Peyer's patch (tissue), 4 donors: ENCODE measurements around the gene HOATZ. TPM values are rescaled to one million over a fixed set of nuclear protein-coding genes. Genes with fewer than 3 reads are reported as not detected.

Experiments
- DNase-seq, 3 donors: peaks; one replicate each; pipeline ENCODE4 v3.0.0-alpha.2; 2017 to 2019
- H3K27ac ChIP-seq, 4 donors: fragments of 200-600 bp; sonication (generic); one replicate each; pipeline ENCODE4 v1.5.1; 2016 to 2019
- H3K27me3 ChIP-seq, 2 donors: fragments of 200-600 bp; sonication (generic); one replicate each; pipeline ENCODE4 v1.5.1; 2019
- H3K36me3 ChIP-seq, 3 donors: fragments of 200-600 bp; sonication (generic); one replicate each; pipeline ENCODE4 v1.5.1; 2016 to 2019
- H3K4me1 ChIP-seq, 4 donors: fragments of 200-600 bp; sonication (generic); one replicate each; pipeline ENCODE4 v1.5.1; 2016 to 2019
- H3K4me3 ChIP-seq, 4 donors: fragments of 200-600 bp; sonication (generic); 1 replicate in 3 of 4; 2 replicates in 1 of 4; pipeline ENCODE4 v1.5.1; 2016 to 2019; ENCODE audit warnings: mild to moderate bottlenecking in 1 of 4
- H3K9me3 ChIP-seq, 4 donors: fragments of 200-600 bp; sonication (generic); one replicate each; pipeline ENCODE4 v1.5.1; 2016 to 2019; ENCODE audit warnings: mild to moderate bottlenecking in 1 of 4
- POLR2A ChIP-seq, 2 donors: fragments of 450-650 bp; IDR thresholded peaks; one replicate each; pipeline ENCODE4 v1.5.1; 2017; ENCODE audit warnings: antibody characterized with exemption in 2 of 2, mild to moderate bottlenecking in 2 of 2, moderate library complexity in 2 of 2
- total RNA-seq, 4 donors: library from RNA; depleted of rRNA; stranded (reverse); fragments of >200 nt; gene quantifications; one replicate each; pipeline ENCODE4 v1.1.0, GENCODE V29; 2016
- TF ChIP-seq, protein P1 (sequence below), 6 experiments: fragments of 450-650 bp in 4 of 6; fragments of 200-600 bp in 2 of 6; sonication (generic) in 1 of 6; IDR thresholded peaks; one replicate each; pipeline ENCODE4 v1.5.1; 2017 to 2019; ENCODE audit warnings: antibody characterized with exemption in 6 of 6, mild to moderate bottlenecking in 3 of 6, moderate library complexity in 1 of 6

The HOATZ gene
- total RNA-seq, 4 donors from 2014 or later: not detected

DNA sequence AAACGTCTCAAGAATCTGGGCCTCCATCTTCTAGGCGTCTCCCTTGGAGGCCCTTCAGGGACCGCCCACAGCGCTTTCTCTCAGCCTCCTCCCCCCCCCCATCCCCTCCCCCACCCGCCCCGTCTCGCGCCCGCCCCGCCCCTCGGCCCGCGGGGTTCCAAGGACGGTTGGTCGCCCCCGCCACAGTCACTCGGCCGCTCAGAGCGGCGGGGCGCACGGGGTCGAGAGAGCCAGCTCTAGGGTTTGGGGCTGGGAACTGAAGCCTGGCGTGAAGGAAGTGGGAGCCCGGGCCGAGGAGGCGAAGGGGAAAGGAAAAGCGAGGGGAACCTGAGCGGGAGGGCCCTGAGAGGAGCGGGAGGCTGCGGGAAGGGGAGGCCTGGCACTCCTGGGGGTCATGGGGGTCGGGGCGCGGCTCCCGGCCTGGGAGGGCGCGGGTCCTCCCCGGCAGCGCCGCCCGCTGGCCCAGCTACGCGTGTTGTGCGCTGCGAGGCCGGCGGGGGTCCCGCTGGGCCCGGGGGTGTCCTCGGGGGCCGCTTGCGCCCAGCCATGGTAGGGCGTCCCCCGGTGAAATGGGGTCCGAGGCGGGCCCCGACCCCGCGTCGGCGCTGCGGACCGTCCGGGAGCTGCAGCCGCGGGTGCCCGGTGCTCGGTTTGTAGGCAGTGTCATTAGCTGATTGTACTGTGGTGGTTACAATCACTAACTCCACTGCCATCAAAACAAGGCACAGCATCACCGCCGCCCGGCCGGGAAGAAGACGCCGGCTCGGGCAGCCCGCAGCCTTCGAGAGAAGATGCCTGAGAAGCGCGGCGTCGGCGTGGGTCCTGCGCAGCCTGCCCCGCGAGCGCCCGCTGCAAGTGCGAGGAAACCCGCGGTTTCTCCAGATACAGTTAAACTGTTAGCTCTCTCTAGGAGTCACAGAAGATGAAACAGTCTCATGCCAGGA, 2.0 kb upstream of the HOATZ start, which contains the start of gene BTG4:
BTG4 (minus strand) TSS at position 91 of the 944 bp plus-strand sequence. CDS start 13,610 bp downstream, outside the sequence.
- Histone ChIP-seq H3K4me1 (peaks cover 0 to 12% (median 3%) of the 10 kb centered on the region in 4 donors), H3K27ac (no peak within 1 kb of the TSS), H3K27me3 (peaks cover 0 to 9% of the 10 kb centered on the region in 2 donors), H3K36me3 (no peaks in the 10 kb centered on the region), H3K9me3 (no peaks in the 10 kb centered on the region), H3K4me3 (peak within 1 kb of the TSS; percentile 19 to 49 (median 42))
- TF ChIP-seq, protein P1, sequence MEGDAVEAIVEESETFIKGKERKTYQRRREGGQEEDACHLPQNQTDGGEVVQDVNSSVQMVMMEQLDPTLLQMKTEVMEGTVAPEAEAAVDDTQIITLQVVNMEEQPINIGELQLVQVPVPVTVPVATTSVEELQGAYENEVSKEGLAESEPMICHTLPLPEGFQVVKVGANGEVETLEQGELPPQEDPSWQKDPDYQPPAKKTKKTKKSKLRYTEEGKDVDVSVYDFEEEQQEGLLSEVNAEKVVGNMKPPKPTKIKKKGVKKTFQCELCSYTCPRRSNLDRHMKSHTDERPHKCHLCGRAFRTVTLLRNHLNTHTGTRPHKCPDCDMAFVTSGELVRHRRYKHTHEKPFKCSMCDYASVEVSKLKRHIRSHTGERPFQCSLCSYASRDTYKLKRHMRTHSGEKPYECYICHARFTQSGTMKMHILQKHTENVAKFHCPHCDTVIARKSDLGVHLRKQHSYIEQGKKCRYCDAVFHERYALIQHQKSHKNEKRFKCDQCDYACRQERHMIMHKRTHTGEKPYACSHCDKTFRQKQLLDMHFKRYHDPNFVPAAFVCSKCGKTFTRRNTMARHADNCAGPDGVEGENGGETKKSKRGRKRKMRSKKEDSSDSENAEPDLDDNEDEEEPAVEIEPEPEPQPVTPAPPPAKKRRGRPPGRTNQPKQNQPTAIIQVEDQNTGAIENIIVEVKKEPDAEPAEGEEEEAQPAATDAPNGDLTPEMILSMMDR (IDR thresholded peaks at IDR 0.05): no peak
- TF ChIP-seq POLR2A (IDR thresholded peaks at IDR 0.05): no peak
- peak in 1 of 3 donors; percentile 46 for DNase-seq

DNA sequence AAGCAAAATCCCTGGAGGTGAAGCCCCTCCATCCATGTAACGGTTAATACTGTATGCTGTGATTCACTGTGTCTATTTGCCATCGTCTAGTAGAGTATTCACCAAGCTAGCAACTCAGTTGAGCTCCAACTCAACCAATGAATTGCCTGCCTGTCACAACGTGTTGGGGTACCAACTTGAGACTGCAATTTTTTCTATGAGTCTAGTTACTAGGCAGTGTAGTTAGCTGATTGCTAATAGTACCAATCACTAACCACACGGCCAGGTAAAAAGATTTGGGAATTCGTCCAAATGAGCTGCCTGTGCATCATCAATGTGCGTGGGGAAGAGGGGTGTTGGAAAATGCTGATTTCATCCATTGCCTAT, 1.4 kb upstream of the HOATZ start:
- H3K27me3 ChIP-seq: peaks cover 0 to 9% of the 10 kb centered on the region in 2 donors

DNA sequence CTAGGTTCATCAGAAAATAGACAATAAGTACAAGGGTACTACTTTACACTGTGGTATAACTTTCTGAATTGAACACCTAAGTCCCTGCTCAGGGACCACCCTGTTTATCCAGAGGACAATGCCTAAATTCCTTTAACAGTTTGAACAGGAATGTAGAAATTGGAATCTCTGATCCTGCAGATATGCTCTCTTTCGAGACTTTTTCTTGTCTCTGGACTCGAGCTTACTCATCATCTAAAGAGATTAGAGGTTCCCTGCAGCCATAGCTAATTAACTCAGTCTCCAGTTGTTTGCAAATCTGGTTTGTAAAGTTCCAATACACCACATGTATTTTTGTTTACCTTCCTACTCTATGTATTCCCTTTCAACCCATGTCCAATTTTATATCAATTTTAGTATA, 1.0 kb downstream of the HOATZ start:
- Histone ChIP-seq H3K36me3 (no peaks in the 10 kb centered on the region), H3K27me3 (peaks cover 0 to 9% of the 10 kb centered on the region in 2 donors), H3K4me3 (no peak overlapping the region), H3K4me1 (peaks cover 0 to 12% (median 3%) of the 10 kb centered on the region in 4 donors), H3K27ac (no peak overlapping the region), H3K9me3 (no peaks in the 10 kb centered on the region)
- TF ChIP-seq POLR2A (IDR thresholded peaks at IDR 0.05): no peak
- TF ChIP-seq, protein P1 (IDR thresholded peaks at IDR 0.05): no peak
- no peak for DNase-seq

More for the DNA sequence above, 1.4 kb upstream of the HOATZ start:
- no peak for TF ChIP-seq POLR2A (IDR thresholded peaks at IDR 0.05)
- TF ChIP-seq, protein P1 (IDR thresholded peaks at IDR 0.05): no peak
- peaks cover 0 to 12% (median 3%) of the 10 kb centered on the region in 4 donors for H3K4me1 ChIP-seq
- no peak overlapping the region for H3K27ac ChIP-seq
- peak overlapping the region in 1 of 4 donors; percentile 38 for H3K4me3 ChIP-seq
- H3K36me3 ChIP-seq: no peaks in the 10 kb centered on the region
- H3K9me3 ChIP-seq: no peaks in the 10 kb centered on the region
- no peak for DNase-seq

DNA sequence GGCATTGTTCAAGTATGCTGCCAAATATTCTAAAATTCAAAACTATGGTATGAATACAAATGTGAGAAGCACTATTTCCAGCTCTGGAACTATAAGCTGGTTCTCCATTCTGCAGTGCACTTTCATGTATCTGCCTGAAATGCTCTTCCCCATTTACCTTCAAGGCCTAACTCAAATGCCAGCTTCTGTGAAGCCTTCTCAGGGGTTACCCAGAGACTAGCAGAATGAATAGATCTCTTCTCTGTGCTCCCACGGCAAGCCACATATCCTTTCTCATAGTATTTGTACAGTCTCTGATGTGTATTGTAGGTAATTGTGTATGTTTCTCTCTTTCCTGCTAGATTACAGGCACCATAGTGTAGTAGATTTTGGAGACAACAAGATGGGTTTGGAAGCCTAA, 4.1 kb downstream of the HOATZ start:
- TF ChIP-seq POLR2A (IDR thresholded peaks at IDR 0.05): no peak
- TF ChIP-seq, protein P1 (IDR thresholded peaks at IDR 0.05): no peak
- no peak for DNase-seq
- Histone ChIP-seq H3K27ac (no peak overlapping the region), H3K4me1 (no peaks in the 10 kb centered on the region), H3K36me3 (no peaks in the 10 kb centered on the region), H3K9me3 (no peaks in the 10 kb centered on the region), H3K27me3 (no peaks in the 10 kb centered on the region), H3K4me3 (no peak overlapping the region)

DNA sequence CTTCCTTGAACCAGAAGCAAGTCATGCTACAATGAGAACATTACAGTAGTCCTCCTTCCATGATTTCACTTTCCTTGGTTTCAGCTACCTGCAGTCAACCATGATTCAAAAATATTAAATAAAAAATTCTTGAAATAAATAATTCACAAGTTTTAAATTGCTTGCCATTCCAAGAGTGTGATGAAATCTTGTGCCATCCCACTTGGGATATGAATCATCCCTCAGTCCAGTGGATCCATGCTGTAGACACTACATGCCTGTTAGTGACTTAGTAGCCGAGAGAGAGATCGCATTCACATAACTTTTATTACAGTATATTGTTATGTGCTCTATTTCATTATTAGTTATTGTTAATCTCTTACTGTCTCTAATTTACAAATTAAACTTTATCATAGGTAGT, 6.0 kb downstream of the HOATZ start:
- no peak overlapping the region for H3K27ac ChIP-seq
- no peaks in the 10 kb centered on the region for H3K27me3 ChIP-seq
- no peaks in the 10 kb centered on the region for H3K36me3 ChIP-seq
- no peaks in the 10 kb centered on the region for H3K9me3 ChIP-seq
- no peak overlapping the region for H3K4me3 ChIP-seq
- TF ChIP-seq POLR2A (IDR thresholded peaks at IDR 0.05): no peak
- TF ChIP-seq, protein P1 (IDR thresholded peaks at IDR 0.05): no peak
- no peaks in the 10 kb centered on the region for H3K4me1 ChIP-seq
- no peak for DNase-seq
